ENCODE measurements around the gene CREBRF. TPM values are rescaled to one million over a fixed set of nuclear protein-coding genes. Genes with fewer than 3 reads are reported as not detected.
A peak's percentile ranks its signal among the peaks of the same experiment; 100 is the strongest.

Gene CREBRF
- total and polyA plus RNA-seq, 2 donors (not counting 3 experiments of a cell fraction or from before 2014, with no cell fraction given) = 2.7 to 8.8 TPM

DNA sequence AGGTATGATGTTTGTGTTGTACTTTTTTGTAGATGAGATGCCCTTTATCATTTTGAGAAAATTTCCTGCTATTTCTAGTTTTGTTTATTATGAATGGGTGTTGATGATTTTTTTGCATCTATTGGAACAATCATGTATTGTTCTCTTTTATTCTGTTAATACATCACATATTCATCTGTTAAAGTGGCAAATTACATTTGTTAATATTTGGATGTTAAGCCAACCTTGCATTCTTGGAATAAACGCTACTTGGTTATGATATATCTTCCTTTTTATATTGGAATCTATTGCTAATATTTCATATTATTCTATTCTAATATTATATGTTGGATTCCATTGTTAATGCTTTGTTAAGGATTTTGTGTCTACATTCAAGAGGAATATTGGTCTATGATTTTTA, 63.6 kb downstream of the CREBRF start:
- Histone ChIP-seq H3K27ac (ENCODE audit: insufficient read depth, low read depth, low read length) (no peak overlapping the region), H3K4me3 (replicated peaks in 1 of 3; ENCODE audit: insufficient read depth in 1 of 3, low read depth in 1 of 3, low read length in 3 of 3) (no peak overlapping the region), H3K79me2 (ENCODE audit: control insufficient read depth, insufficient read depth, low read length) (no peaks in the 10 kb centered on the region), H2AFZ (ENCODE audit: low read depth, low read length) (no peak overlapping the region), H3K9me3 (replicated peaks; ENCODE audit: control insufficient read depth, insufficient read depth, low read length) (no peaks in the 10 kb centered on the region), H4K20me1 (replicated peaks; ENCODE audit: control insufficient read depth, extremely low read depth, insufficient read depth, low read length) (no peaks in the 10 kb centered on the region), H3K9me1 (replicated peaks; ENCODE audit: control insufficient read depth, extremely low read depth, insufficient read depth, low read length) (peaks cover 4% of the 10 kb centered on the region), H3K36me3 (ENCODE audit: control insufficient read depth in 2 of 2, extremely low read depth in 1 of 2, insufficient read depth in 2 of 2, low read length in 2 of 2) (peaks cover 0 to 3% of the 10 kb centered on the region in 2 experiments), H3K27me3 (ENCODE audit: control insufficient read depth in 2 of 2, insufficient read depth in 2 of 2, low read length in 2 of 2) (no peaks in the 10 kb centered on the region), H3K9ac (replicated peaks; ENCODE audit: extremely low read depth, insufficient read depth, low read length) (no peak overlapping the region), H3K4me1 (ENCODE audit: control insufficient read depth, extremely low read depth, insufficient read depth, low read length) (no peaks in the 10 kb centered on the region), H3K4me2 (ENCODE audit: insufficient read depth, low read length) (no peak overlapping the region)
- intact Hi-C loops (cut with micrococcal nuclease) = no loop called here
- ChIA-PET POLR2A (no interaction called here), CTCF (interaction anchor here (1.0 kb wide), 1 partner anchor 109 kb away, joined by 3 read pairs; no protein-coding TSS in a partner anchor)
- no peak for TF ChIP-seq EZH2 (IDR thresholded peaks at IDR 0.05; ENCODE audit: borderline replicate concordance, low read depth, low read length, severe bottlenecking)
- TF ChIP-seq FOS (IDR thresholded peaks at IDR 0.05; ENCODE audit: borderline replicate concordance, insufficient read depth, low read length) = no peak
- TF ChIP-seq MAX (IDR thresholded peaks at IDR 0.05; ENCODE audit: insufficient read depth, insufficient read length) = no peak
- TF ChIP-seq JUN (IDR thresholded peaks at IDR 0.05; ENCODE audit: borderline replicate concordance, insufficient read depth, insufficient read length, low read depth) = no peak
- TF ChIP-seq GATA2 (IDR thresholded peaks at IDR 0.05; ENCODE audit: insufficient read depth, insufficient read length, low read depth, low read length) = no peak
- TF ChIP-seq MYC (IDR thresholded peaks at IDR 0.05; ENCODE audit: low read depth, low read length) = no peak
- TF ChIP-seq POLR2A (IDR thresholded peaks at IDR 0.05; ENCODE audit: low read depth, low read length) = no peak
- no peak for TF ChIP-seq POLR2AphosphoS5 (IDR thresholded peaks at IDR 0.05; ENCODE audit: insufficient read depth, low read depth, low read length)
- BruUV-seq (replicated peaks) = no TSS peak
- dilution Hi-C loops (cut with MboI; ENCODE audit: extremely low pct_ligation_motif_present, low sequenced_read_pairs) = no loop called here
- no peak for FAIRE-seq
- DNase-seq (ENCODE audit: low read depth, low spot score) = no peak

- no peak for TF ChIP-seq MAX (IDR thresholded peaks at IDR 0.05; ENCODE audit: insufficient read depth, insufficient read length)
- no peak for TF ChIP-seq FOS (IDR thresholded peaks at IDR 0.05; ENCODE audit: borderline replicate concordance, insufficient read depth, low read length)
- TF ChIP-seq JUN (IDR thresholded peaks at IDR 0.05; ENCODE audit: borderline replicate concordance, insufficient read depth, insufficient read length, low read depth) = no peak
- TF ChIP-seq MYC (IDR thresholded peaks at IDR 0.05; ENCODE audit: low read depth, low read length) = no peak
- TF ChIP-seq EZH2 (IDR thresholded peaks at IDR 0.05; ENCODE audit: borderline replicate concordance, low read depth, low read length, severe bottlenecking) = no peak
- TF ChIP-seq POLR2AphosphoS5 (IDR thresholded peaks at IDR 0.05; ENCODE audit: insufficient read depth, low read depth, low read length) = no peak
- TF ChIP-seq, protein P1, sequence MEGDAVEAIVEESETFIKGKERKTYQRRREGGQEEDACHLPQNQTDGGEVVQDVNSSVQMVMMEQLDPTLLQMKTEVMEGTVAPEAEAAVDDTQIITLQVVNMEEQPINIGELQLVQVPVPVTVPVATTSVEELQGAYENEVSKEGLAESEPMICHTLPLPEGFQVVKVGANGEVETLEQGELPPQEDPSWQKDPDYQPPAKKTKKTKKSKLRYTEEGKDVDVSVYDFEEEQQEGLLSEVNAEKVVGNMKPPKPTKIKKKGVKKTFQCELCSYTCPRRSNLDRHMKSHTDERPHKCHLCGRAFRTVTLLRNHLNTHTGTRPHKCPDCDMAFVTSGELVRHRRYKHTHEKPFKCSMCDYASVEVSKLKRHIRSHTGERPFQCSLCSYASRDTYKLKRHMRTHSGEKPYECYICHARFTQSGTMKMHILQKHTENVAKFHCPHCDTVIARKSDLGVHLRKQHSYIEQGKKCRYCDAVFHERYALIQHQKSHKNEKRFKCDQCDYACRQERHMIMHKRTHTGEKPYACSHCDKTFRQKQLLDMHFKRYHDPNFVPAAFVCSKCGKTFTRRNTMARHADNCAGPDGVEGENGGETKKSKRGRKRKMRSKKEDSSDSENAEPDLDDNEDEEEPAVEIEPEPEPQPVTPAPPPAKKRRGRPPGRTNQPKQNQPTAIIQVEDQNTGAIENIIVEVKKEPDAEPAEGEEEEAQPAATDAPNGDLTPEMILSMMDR (IDR thresholded peaks at IDR 0.05; ENCODE audit: extremely low read depth in 1 of 2, insufficient read depth in 1 of 2, low read depth in 1 of 2, low read length in 2 of 2) = no peak
- TF ChIP-seq GATA2 (IDR thresholded peaks at IDR 0.05; ENCODE audit: insufficient read depth, insufficient read length, low read depth, low read length) = no peak
- TF ChIP-seq POLR2A (IDR thresholded peaks at IDR 0.05; ENCODE audit: low read depth, low read length) = no peak
- CTCF ChIA-PET = interaction anchor here (1.1 to 1.7 kb wide), 3 partner anchors 10 to 140 kb away, joined by 3 to 5 read pairs (median 3); partner anchors contain the start of gene ATP6V0E1
- Histone ChIP-seq H3K36me3 (ENCODE audit: control insufficient read depth in 2 of 2, extremely low read depth in 1 of 2, insufficient read depth in 2 of 2, low read length in 2 of 2) (peaks cover 0 to 5% of the 10 kb centered on the region in 2 experiments), H3K9me1 (replicated peaks; ENCODE audit: control insufficient read depth, extremely low read depth, insufficient read depth, low read length) (no peaks in the 10 kb centered on the region), H3K79me2 (ENCODE audit: control insufficient read depth, insufficient read depth, low read length) (no peaks in the 10 kb centered on the region), H3K4me3 (replicated peaks in 1 of 3; ENCODE audit: insufficient read depth in 1 of 3, low read depth in 1 of 3, low read length in 3 of 3) (no peak overlapping the region), H3K27ac (ENCODE audit: insufficient read depth, low read depth, low read length) (no peak overlapping the region), H3K9me3 (replicated peaks; ENCODE audit: control insufficient read depth, insufficient read depth, low read length) (no peaks in the 10 kb centered on the region), H4K20me1 (replicated peaks; ENCODE audit: control insufficient read depth, extremely low read depth, insufficient read depth, low read length) (no peaks in the 10 kb centered on the region), H3K27me3 (ENCODE audit: control insufficient read depth in 2 of 2, insufficient read depth in 2 of 2, low read length in 2 of 2) (no peaks in the 10 kb centered on the region), H3K4me1 (ENCODE audit: control insufficient read depth, extremely low read depth, insufficient read depth, low read length) (no peaks in the 10 kb centered on the region), H2AFZ (ENCODE audit: low read depth, low read length) (no peak overlapping the region), H3K4me2 (ENCODE audit: insufficient read depth, low read length) (no peak overlapping the region), H3K9ac (replicated peaks; ENCODE audit: extremely low read depth, insufficient read depth, low read length) (no peak overlapping the region)
- peak; percentile 4 for FAIRE-seq
- intact Hi-C loops (cut with micrococcal nuclease) (no loop called here), dilution Hi-C loops (cut with MboI; ENCODE audit: extremely low pct_ligation_motif_present, low sequenced_read_pairs) (no loop called here)
- BruUV-seq (replicated peaks) = no TSS peak
- POLR2A ChIA-PET = no interaction called here
- no peak for DNase-seq (ENCODE audit: low read depth, low spot score)
These were observed 67.3 kb downstream of the CREBRF start for GRCh38 chr5:173123416-173123815.
